PFSK-1 (cell line): Measurements from ENCODE around the gene MYO16.

Experiments used
- FOXP2 ChIP-seq: optimal IDR thresholded peaks from 2 replicates; pipeline ENCODE3; 2011; ENCODE audit warnings: borderline replicate concordance, control low read depth, inconsistent platforms; ENCODE audit not compliant: insufficient read depth; ENCODE audit errors: extremely low read length, extremely low read depth
- POLR2AphosphoS5 ChIP-seq: IDR thresholded peaks from 2 replicates; pipeline ENCODE4 v1.6.1; 2012; ENCODE audit warnings: low read depth, mild to moderate bottlenecking, control low read depth, low read length, moderate library complexity
- SIN3A ChIP-seq: IDR thresholded peaks from 2 replicates; pipeline ENCODE4 v1.6.1; 2012; ENCODE audit warnings: mild to moderate bottlenecking, low read length, moderate library complexity, borderline replicate concordance; ENCODE audit not compliant: insufficient read depth
- TAF1 ChIP-seq: IDR thresholded peaks from 2 replicates; pipeline ENCODE4 v1.6.1; 2012; ENCODE audit warnings: low read length, control low read depth, borderline replicate concordance; ENCODE audit not compliant: insufficient read depth
- TF ChIP-seq, protein P1 (sequence below), 2 experiments: IDR thresholded peaks; 2 replicates each; pipeline versions ENCODE4 v1.6.1 to v1.8.0; 2011 to 2012; ENCODE audit warnings: low read depth in 2 of 2, low read length in 2 of 2, control low read depth in 1 of 2, inconsistent platforms in 1 of 2, mild to moderate bottlenecking in 1 of 2, moderate library complexity in 1 of 2; ENCODE audit not compliant: insufficient read depth in 1 of 2

The MYO16 gene

DNA sequence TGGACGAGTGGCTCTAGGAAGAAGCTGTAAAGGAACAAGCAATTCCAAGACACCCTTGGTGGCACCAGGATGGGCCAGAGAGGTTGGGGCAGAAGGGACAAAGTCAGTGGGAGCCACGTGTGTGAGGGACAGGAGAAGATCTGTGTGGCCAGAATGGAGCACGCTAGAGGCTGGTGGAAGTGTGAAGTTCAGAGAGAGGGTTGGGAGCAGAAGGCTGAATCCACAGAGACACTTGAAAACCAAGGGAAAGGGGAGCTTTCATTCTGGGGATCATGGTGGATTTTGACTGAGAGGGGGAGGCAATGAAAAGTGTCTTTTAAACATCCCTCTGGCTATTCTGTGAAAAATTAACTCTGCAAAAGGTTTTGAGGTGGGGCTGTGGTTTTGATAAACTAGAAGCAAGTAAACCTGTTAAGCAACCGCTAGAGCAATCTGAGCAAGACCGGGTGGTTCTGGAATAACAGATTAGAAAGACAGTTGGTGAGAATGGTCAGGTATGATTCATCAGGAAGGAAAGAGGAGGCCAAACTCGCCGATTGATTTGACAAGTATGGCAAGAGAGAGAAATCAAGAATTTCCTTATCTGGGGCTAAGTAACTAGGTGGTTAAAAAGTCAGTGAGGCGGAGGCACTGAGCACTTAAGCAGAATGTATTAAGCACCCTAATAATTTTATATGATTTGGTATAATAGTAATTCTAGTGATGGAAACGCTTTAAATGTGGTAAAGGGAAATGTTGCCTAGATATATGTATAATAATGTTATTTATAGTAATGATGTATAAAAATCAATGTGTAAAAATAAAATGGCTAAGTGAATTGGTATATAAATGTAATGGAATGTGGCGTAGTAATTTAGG is 140.0 kb downstream of the MYO16 start:
- TF ChIP-seq POLR2AphosphoS5 = no peak
- no peak for TF ChIP-seq SIN3A
- TF ChIP-seq TAF1 = no peak
- no peak for TF ChIP-seq FOXP2
- TF ChIP-seq, protein P1, sequence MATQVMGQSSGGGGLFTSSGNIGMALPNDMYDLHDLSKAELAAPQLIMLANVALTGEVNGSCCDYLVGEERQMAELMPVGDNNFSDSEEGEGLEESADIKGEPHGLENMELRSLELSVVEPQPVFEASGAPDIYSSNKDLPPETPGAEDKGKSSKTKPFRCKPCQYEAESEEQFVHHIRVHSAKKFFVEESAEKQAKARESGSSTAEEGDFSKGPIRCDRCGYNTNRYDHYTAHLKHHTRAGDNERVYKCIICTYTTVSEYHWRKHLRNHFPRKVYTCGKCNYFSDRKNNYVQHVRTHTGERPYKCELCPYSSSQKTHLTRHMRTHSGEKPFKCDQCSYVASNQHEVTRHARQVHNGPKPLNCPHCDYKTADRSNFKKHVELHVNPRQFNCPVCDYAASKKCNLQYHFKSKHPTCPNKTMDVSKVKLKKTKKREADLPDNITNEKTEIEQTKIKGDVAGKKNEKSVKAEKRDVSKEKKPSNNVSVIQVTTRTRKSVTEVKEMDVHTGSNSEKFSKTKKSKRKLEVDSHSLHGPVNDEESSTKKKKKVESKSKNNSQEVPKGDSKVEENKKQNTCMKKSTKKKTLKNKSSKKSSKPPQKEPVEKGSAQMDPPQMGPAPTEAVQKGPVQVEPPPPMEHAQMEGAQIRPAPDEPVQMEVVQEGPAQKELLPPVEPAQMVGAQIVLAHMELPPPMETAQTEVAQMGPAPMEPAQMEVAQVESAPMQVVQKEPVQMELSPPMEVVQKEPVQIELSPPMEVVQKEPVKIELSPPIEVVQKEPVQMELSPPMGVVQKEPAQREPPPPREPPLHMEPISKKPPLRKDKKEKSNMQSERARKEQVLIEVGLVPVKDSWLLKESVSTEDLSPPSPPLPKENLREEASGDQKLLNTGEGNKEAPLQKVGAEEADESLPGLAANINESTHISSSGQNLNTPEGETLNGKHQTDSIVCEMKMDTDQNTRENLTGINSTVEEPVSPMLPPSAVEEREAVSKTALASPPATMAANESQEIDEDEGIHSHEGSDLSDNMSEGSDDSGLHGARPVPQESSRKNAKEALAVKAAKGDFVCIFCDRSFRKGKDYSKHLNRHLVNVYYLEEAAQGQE (IDR thresholded peaks at IDR 0.05; ENCODE audit: insufficient read depth in 1 of 2, low read depth in 2 of 2, low read length in 2 of 2) = no peak

DNA sequence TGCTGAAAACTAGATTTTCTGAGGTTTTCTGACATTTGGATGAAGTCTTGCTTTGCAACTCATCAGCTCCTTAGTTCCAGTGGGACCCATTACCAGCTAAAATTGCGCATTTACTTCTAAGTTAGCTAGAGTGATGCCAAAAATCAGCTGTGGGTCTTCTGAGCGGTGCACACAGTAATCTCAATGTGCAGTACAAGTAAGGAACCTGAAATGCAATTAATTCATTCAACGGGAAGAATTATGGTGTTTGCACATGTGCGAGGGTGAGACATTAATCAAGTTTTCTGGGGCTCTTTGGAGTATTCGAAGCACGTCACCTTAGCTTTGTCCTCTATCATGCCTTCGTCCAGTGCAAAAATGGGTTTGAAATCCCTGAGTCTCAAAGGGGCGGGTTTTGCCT is 146.2 kb downstream of the MYO16 start:
- TF ChIP-seq FOXP2 (no peak), TAF1 (no peak)

DNA sequence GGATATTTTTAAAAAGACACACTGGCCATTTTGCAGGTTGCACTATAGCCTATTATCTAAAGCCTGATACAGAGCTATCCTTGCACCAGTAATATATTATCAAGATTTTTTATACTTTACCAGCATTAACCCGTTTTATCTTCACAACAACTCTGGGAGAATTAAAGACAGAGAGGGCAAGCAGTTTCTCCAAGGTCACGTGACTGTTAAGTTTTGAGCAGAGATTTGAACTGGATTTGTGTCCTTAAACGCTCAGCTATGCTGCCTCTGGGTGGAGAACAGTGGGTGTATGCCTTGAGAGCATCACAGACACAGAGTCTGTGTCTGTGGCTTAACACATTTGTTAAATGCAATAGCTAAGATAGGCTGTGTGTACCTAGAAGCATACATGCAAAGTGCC is 147.2 kb downstream of the MYO16 start:
- TF ChIP-seq SIN3A (no peak), POLR2AphosphoS5 (no peak), TAF1 (no peak), FOXP2 (no peak)
- TF ChIP-seq, protein P1 (IDR thresholded peaks at IDR 0.05; ENCODE audit: insufficient read depth in 1 of 2, low read depth in 2 of 2, low read length in 2 of 2) = no peak

DNA sequence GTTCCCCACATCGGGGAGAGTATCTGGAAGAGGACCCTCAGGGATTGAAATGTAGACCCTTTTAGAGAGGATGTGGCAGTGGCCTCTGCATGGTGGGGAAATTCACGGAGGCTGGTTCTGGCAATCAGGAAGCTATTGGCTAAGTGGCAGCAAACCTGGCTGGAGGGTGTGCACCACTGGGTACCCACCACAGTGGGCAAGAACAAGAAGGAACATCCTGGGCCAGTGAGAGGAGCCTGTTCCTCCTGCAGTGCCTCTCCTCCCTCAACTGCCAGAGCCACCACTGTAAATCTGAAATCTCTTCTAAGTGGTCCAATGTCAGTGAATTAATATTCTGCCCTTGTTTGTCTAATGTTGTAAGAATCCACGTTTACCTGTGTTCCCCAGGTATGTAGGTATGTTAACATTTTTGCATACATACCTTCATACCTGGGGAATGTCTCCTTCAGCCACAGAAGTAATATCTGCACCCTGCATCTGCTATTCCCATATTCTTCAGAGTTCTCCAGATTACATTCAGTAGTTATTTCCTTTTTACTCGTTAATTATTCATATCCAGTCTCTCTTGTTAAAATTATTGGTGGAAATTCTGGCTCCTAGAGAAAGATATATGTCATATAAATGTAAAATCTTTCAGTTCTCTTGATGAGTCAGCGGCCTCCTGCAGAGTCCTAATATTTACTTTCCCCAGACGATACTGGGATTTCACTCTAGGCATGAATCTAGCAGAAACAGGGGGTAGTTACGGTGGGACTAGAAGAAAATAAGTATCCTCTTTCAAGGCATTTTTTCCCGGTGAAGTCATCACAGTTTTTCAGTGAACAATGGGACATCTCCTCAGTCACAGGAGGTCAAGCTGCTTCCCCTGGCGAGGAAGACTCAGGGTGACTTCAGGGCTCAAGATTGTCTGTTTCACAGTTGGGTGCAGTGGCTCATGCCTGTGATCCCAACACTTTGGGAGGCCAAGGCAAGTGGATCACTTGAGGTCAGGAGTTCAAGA is 148.3 kb downstream of the MYO16 start:
- TF ChIP-seq FOXP2 = no peak
- no peak for TF ChIP-seq TAF1
- no peak for TF ChIP-seq POLR2AphosphoS5
- TF ChIP-seq, protein P1 (IDR thresholded peaks at IDR 0.05; ENCODE audit: insufficient read depth in 1 of 2, low read depth in 2 of 2, low read length in 2 of 2) = no peak
- no peak for TF ChIP-seq SIN3A

DNA sequence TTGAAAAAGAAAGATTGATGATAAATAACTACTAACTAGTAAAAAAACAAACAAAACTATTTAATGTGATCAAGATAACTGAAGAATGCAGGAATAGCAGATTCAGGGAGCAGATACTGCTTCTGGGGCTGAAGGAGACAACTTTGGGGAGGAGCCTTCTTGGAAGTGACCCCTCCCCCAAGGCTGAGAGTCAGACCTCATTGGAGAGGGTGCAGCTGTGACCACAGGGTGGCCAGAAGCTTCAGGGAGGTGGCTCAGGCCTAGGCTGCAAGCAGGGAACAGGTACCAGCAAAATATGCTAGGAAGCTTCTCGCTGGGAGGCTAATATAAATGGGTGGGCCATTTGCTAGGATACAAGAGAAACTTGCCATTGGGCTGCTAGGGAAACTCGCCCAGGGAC is 149.9 kb downstream of the MYO16 start:
- TF ChIP-seq SIN3A (no peak), TAF1 (no peak), POLR2AphosphoS5 (no peak), FOXP2 (no peak)
- TF ChIP-seq, protein P1 (IDR thresholded peaks at IDR 0.05; ENCODE audit: insufficient read depth in 1 of 2, low read depth in 2 of 2, low read length in 2 of 2) = no peak
